ENCODE data around the gene S100A10.

The S100A10 gene

DNA sequence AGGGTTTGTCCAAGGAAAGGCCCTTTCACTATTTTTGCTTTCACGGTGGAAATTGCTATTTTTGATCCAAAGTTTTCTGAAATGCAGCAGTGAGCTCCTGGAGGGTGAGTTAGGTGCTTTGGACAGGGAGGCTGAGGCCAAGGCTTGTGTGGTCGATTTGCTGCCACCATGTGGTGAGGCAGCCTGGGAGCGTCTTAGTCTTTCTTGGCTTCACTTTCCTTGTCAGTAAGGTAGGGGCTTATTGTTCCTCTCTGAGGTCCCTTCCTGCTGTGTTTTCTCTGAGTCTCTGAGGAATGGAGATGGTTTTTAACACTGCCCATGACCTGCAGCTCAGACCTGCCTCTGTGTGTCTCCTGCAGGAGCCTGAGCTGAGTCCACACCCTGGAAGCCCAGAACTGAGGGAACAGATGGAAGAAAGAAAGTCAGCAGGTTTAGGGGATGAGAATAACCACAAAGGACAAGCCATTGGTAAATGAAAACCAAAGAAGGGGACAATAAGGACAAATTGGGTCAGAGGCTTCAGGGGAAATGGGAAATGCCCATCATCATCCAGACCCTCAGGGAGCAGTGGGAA, 20.1 kb upstream of the S100A10 start:
- ATAC-seq (ENCODE audit: insufficient read depth, low read depth) (peak; percentile 60; the same call in 2 of the 3 replicates), DNase-seq (peak; percentile 53)
- H3K9ac ChIP-seq (ENCODE audit: low read depth, low read length) = no peak overlapping the region
- H3K27ac ChIP-seq (ENCODE audit: low read length) = no peak overlapping the region
- peaks cover 2% of the 10 kb centered on the region; the same call in 1 of the 2 replicates for H3K4me1 ChIP-seq (ENCODE audit: insufficient read depth, low read length)
- peak; percentile 81 for TF ChIP-seq CTCF (IDR thresholded peaks at IDR 0.05; ENCODE audit: borderline replicate concordance, extremely low read depth, low read length, poor library complexity, severe bottlenecking)
- no peak for TF ChIP-seq EZH2 (IDR thresholded peaks at IDR 0.05; ENCODE audit: borderline replicate concordance, low read depth, low read length, severe bottlenecking)
- no peaks in the 10 kb centered on the region for H3K36me3 ChIP-seq (ENCODE audit: insufficient read depth, low read length)
- H2AFZ ChIP-seq (ENCODE audit: low read depth, low read length) = no peak overlapping the region
- no peak overlapping the region for H3K4me2 ChIP-seq (ENCODE audit: insufficient read depth, low read length)
- no peaks in the 10 kb centered on the region for H3K79me2 ChIP-seq (ENCODE audit: insufficient read depth, low read length)
- H3K9me3 ChIP-seq (ENCODE audit: insufficient read depth, low read length, severe bottlenecking) = no peaks in the 10 kb centered on the region
- no peak overlapping the region for H3K4me3 ChIP-seq (ENCODE audit: low read depth in 1 of 2, low read length in 2 of 2)
- H4K20me1 ChIP-seq (ENCODE audit: insufficient read depth, low read length) = no peaks in the 10 kb centered on the region
- H3K27me3 ChIP-seq (ENCODE audit: insufficient read depth, low read length, poor library complexity) = no peaks in the 10 kb centered on the region

DNA sequence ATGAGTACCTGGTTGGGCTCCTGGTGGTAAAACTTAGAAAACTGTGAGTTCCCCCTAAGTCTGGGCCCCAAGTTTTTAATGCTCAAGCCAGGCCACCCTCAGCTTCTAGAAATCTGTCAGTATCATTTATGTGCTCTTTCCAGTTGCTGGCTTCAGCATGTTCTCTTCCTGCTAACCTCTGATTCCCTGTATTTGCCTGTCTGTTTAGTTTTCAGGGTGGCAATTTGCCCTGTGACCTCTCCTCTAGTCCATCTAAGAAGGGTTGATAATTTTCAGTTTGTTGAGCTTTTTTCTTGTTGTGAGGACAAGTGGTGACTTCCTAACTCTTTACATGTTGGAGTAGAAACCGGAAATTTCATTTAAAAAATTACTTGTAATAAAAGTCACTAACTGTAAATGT, 16.0 kb upstream of the S100A10 start:
- Histone ChIP-seq H3K9me3 (ENCODE audit: insufficient read depth, low read length, severe bottlenecking) (no peaks in the 10 kb centered on the region), H3K9ac (ENCODE audit: low read depth, low read length) (no peak overlapping the region), H4K20me1 (ENCODE audit: insufficient read depth, low read length) (no peaks in the 10 kb centered on the region), H2AFZ (ENCODE audit: low read depth, low read length) (no peak overlapping the region), H3K27ac (ENCODE audit: low read length) (no peak overlapping the region), H3K36me3 (ENCODE audit: insufficient read depth, low read length) (no peaks in the 10 kb centered on the region), H3K79me2 (ENCODE audit: insufficient read depth, low read length) (no peaks in the 10 kb centered on the region), H3K4me2 (ENCODE audit: insufficient read depth, low read length) (no peak overlapping the region), H3K27me3 (ENCODE audit: insufficient read depth, low read length, poor library complexity) (peaks cover 24% of the 10 kb centered on the region), H3K4me1 (ENCODE audit: insufficient read depth, low read length) (peaks cover 2% of the 10 kb centered on the region; the same call in 1 of the 2 replicates), H3K4me3 (ENCODE audit: low read depth in 1 of 2, low read length in 2 of 2) (no peak overlapping the region)
- no peak for ATAC-seq (ENCODE audit: insufficient read depth, low read depth)
- TF ChIP-seq EZH2 (IDR thresholded peaks at IDR 0.05; ENCODE audit: borderline replicate concordance, low read depth, low read length, severe bottlenecking) (no peak), CTCF (IDR thresholded peaks at IDR 0.05; ENCODE audit: borderline replicate concordance, extremely low read depth, low read length, poor library complexity, severe bottlenecking) (no peak)
- no peak for DNase-seq

DNA sequence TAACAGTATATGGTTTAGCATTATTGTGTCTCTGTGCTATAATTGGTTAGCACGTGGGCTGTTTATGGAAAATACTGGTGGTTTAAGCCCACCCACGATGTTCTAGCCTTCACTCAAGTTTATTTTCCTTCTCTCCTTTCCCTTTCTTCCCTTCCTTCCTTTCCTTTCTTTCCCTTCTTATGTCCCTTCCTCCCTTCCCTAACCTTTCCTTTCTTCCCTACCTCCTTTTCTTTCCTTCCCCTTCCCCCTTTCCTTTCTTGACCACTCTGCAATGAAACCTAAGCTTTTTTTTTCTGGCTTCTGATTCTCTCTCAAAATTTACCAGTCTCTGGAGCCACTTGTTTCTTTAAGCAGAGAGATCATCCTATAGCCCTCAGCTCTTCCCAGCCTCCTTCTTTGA, 13.4 kb upstream of the S100A10 start:
- Histone ChIP-seq H3K27me3 (ENCODE audit: insufficient read depth, low read length, poor library complexity) (peaks cover 43% of the 10 kb centered on the region), H3K79me2 (ENCODE audit: insufficient read depth, low read length) (no peaks in the 10 kb centered on the region), H3K9ac (ENCODE audit: low read depth, low read length) (no peak overlapping the region), H3K4me1 (ENCODE audit: insufficient read depth, low read length) (no peaks in the 10 kb centered on the region), H3K9me3 (ENCODE audit: insufficient read depth, low read length, severe bottlenecking) (no peaks in the 10 kb centered on the region), H3K4me3 (ENCODE audit: low read depth in 1 of 2, low read length in 2 of 2) (no peak overlapping the region), H3K36me3 (ENCODE audit: insufficient read depth, low read length) (no peaks in the 10 kb centered on the region), H3K27ac (ENCODE audit: low read length) (no peak overlapping the region), H2AFZ (ENCODE audit: low read depth, low read length) (no peak overlapping the region), H4K20me1 (ENCODE audit: insufficient read depth, low read length) (no peaks in the 10 kb centered on the region), H3K4me2 (ENCODE audit: insufficient read depth, low read length) (no peak overlapping the region)
- TF ChIP-seq EZH2 (IDR thresholded peaks at IDR 0.05; ENCODE audit: borderline replicate concordance, low read depth, low read length, severe bottlenecking) = no peak
- TF ChIP-seq CTCF (IDR thresholded peaks at IDR 0.05; ENCODE audit: borderline replicate concordance, extremely low read depth, low read length, poor library complexity, severe bottlenecking) = no peak
- DNase-seq (no peak), ATAC-seq (ENCODE audit: insufficient read depth, low read depth) (no peak)
